Neuronal stem cell (in vitro differentiated cells): ENCODE data around the gene GRIK3.

ENCODE experiments used
- DNase-seq: peaks from one replicate; pipeline ENCODE4 v3.0.0-alpha.2; 2013; ENCODE audit warnings: low spot score
- H2AFZ ChIP-seq: one replicate; pipeline ENCODE4 v1.6.1; 2013; ENCODE audit warnings: mild to moderate bottlenecking, low read length, inconsistent platforms
- H2AK5ac ChIP-seq: 2 replicates; pipeline ENCODE4 v1.6.1; 2013; ENCODE audit warnings: low read depth, mild to moderate bottlenecking, inconsistent platforms, low read length, moderate library complexity, mixed read lengths
- H2BK120ac ChIP-seq: 2 replicates; pipeline ENCODE4 v1.6.1; 2013; ENCODE audit warnings: low read depth, mild to moderate bottlenecking, inconsistent platforms, low read length, moderate library complexity, mixed read lengths
- H2BK12ac ChIP-seq: one replicate; pipeline ENCODE4 v1.6.1; 2013; ENCODE audit warnings: low read length, inconsistent platforms
- H2BK15ac ChIP-seq: 2 replicates; pipeline ENCODE4 v1.6.1; 2013; ENCODE audit warnings: mild to moderate bottlenecking, low read length, inconsistent platforms, mixed read lengths
- H2BK5ac ChIP-seq: one replicate; pipeline ENCODE4 v1.6.1; 2013; ENCODE audit warnings: inconsistent platforms, mild to moderate bottlenecking, low read length, moderate library complexity
- H3K14ac ChIP-seq: one replicate; pipeline ENCODE4 v1.6.1; 2013; ENCODE audit warnings: low read length, inconsistent platforms
- H3K18ac ChIP-seq: 2 replicates; pipeline ENCODE4 v1.6.1; 2013; ENCODE audit warnings: low read length, inconsistent platforms
- H3K23ac ChIP-seq: 2 replicates; pipeline ENCODE4 v1.6.1; 2013; ENCODE audit warnings: low read depth, mild to moderate bottlenecking, mixed read lengths, low read length, inconsistent platforms; ENCODE audit not compliant: poor library complexity
- H3K27ac ChIP-seq: replicated peaks from 3 replicates; pipeline ENCODE4 v1.5.1; 2013; ENCODE audit warnings: low read length, inconsistent platforms
- H3K27me3 ChIP-seq, 3 experiments: 2 replicates each; pipeline ENCODE4 v1.6.1; 2013; ENCODE audit warnings: low read length in 3 of 3, mild to moderate bottlenecking in 2 of 3, inconsistent platforms in 1 of 3, low read depth in 1 of 3, mixed read lengths in 1 of 3, moderate library complexity in 1 of 3; ENCODE audit not compliant: control insufficient read depth in 3 of 3, insufficient read depth in 3 of 3
- H3K36me3 ChIP-seq, 2 donors: replicated peaks in 1 of 2; 2 replicates each; pipeline ENCODE4 v1.6.1; 2013; ENCODE audit warnings: low read length in 2 of 2; ENCODE audit not compliant: control insufficient read depth in 2 of 2, insufficient read depth in 2 of 2
- H3K4ac ChIP-seq: 2 replicates; pipeline ENCODE4 v1.6.1; 2013; ENCODE audit warnings: inconsistent platforms, mild to moderate bottlenecking, low read length, moderate library complexity
- H3K4me1 ChIP-seq, 2 donors: 1 replicate in 1 of 2; 2 replicates in 1 of 2; pipeline ENCODE4 v1.6.1; 2013; ENCODE audit warnings: low read length in 2 of 2, low read depth in 1 of 2; ENCODE audit not compliant: control insufficient read depth in 2 of 2, insufficient read depth in 1 of 2
- H3K4me2 ChIP-seq: one replicate; pipeline ENCODE4 v1.6.1; 2013; ENCODE audit warnings: mild to moderate bottlenecking, low read length, inconsistent platforms; ENCODE audit not compliant: insufficient read depth, poor library complexity, severe bottlenecking
- H3K4me3 ChIP-seq, 2 donors: 2 replicates each; pipeline ENCODE4 v1.5.1; 2013; ENCODE audit warnings: low read length in 2 of 2, mild to moderate bottlenecking in 2 of 2, inconsistent platforms in 1 of 2, moderate library complexity in 1 of 2
- H3K79me1 ChIP-seq: one replicate; pipeline ENCODE4 v1.6.1; 2013; ENCODE audit warnings: low read depth, mild to moderate bottlenecking, inconsistent platforms, low read length, moderate library complexity
- H3K9ac ChIP-seq: one replicate; pipeline ENCODE4 v1.6.1; 2013; ENCODE audit warnings: mild to moderate bottlenecking, low read depth, low read length, inconsistent platforms; ENCODE audit not compliant: poor library complexity
- H3K9me3 ChIP-seq, 2 donors: replicated peaks in 1 of 2; 2 replicates each; pipeline versions ENCODE3 to v1.6.1; 2013; ENCODE audit warnings: low read length in 2 of 2, mild to moderate bottlenecking in 2 of 2, inconsistent platforms in 1 of 2, low read depth in 1 of 2, mixed read lengths in 1 of 2, moderate library complexity in 1 of 2; ENCODE audit not compliant: control insufficient read depth in 2 of 2, insufficient read depth in 1 of 2
- H4K8ac ChIP-seq: one replicate; pipeline ENCODE4 v1.6.1; 2013; ENCODE audit warnings: low read depth, mild to moderate bottlenecking, inconsistent platforms, low read length, moderate library complexity
- H4K91ac ChIP-seq: one replicate; pipeline ENCODE4 v1.6.1; 2013; ENCODE audit warnings: low read length, low read depth, mild to moderate bottlenecking, inconsistent platforms; ENCODE audit not compliant: poor library complexity
- WGBS, 2 donors: extraction: QIAGEN DNeasy Blood & Tissue Kit; methylation state at CpG; one replicate each; pipeline ENCODE4 v1.1.7; 2013; ENCODE audit warnings: missing lambda C conversion rate in 2 of 2, mixed read lengths in 1 of 2; ENCODE audit not compliant: insufficient read length in 2 of 2, insufficient replicate concordance in 1 of 2; ENCODE audit errors: extremely low coverage in 2 of 2; 5-methylcytosine and 5-hydroxymethylcytosine counted together

Gene GRIK3

DNA sequence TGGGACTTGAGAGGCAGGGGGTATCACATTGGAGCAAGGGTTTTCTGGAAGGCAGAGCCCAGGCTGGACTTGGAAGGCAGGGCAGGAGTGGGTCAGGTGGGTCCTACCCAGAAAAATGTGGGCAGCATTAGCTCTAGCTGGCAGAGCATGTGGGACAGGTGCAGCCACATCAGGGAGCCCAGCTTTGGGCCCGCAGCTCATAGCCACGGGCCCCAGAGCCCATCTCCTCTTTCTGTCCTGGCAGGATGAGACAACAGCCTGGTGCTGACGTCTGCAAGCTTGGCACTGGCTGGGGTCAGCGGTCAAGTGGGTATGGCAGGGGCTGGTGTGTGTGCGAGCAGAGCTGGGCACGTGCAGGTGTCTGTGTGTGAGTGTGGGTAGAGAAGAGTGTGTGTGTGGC is 154.7 kb downstream of the GRIK3 start:
- H2BK15ac ChIP-seq: no peak overlapping the region

DNA sequence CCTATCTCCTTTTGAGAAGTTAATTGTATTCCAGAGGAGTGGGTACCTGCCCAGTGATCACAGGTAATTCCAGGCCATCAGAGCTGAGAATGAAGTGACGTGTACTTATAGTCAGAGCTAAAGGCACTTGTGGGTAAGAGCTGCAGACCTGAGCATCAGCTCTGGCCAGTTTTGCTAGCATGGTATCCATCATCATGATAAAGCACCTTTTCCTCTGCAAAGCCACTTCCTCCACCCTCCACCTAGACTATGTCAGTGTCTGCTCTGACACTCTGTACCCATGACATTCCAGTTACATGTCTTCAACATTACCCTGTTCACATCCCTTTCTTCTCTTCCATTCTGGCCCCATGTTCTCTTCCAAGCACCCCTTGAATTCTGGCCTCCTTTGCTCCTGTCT is 157.3 kb downstream of the GRIK3 start:
- Histone ChIP-seq H3K4me2 (no peak overlapping the region), H3K23ac (no peak overlapping the region), H3K9me3 (no peaks in the 10 kb centered on the region), H3K9ac (no peak overlapping the region), H3K14ac (no peak overlapping the region), H3K4ac (no peak overlapping the region), H2AK5ac (no peak overlapping the region), H2AFZ (no peak overlapping the region), H4K8ac (no peak overlapping the region), H3K27me3 (no peaks in the 10 kb centered on the region), H4K91ac (no peak overlapping the region), H3K4me3 (no peak overlapping the region), H3K27ac (no peak overlapping the region), H2BK12ac (no peak overlapping the region), H3K79me1 (no peaks in the 10 kb centered on the region), H2BK5ac (no peak overlapping the region), H3K36me3 (no peaks in the 10 kb centered on the region), H2BK15ac (no peak overlapping the region), H2BK120ac (no peak overlapping the region), H3K18ac (no peak overlapping the region), H3K4me1 (no peaks in the 10 kb centered on the region)
- no peak for DNase-seq
- WGBS, 2 donors: no CpG with 5 or more reads among the region's 1 CpG

More for the DNA sequence above, 154.7 kb downstream of the GRIK3 start:
- Histone ChIP-seq H3K4ac (no peak overlapping the region), H3K27ac (no peak overlapping the region), H3K9me3 (no peaks in the 10 kb centered on the region), H3K18ac (no peak overlapping the region), H3K4me3 (no peak overlapping the region), H4K91ac (no peak overlapping the region), H3K27me3 (no peaks in the 10 kb centered on the region), H4K8ac (no peak overlapping the region), H3K36me3 (no peaks in the 10 kb centered on the region), H2BK12ac (no peak overlapping the region), H2AK5ac (no peak overlapping the region), H3K79me1 (no peaks in the 10 kb centered on the region), H3K14ac (no peak overlapping the region), H3K4me2 (no peak overlapping the region), H2BK5ac (no peak overlapping the region), H3K23ac (no peak overlapping the region), H3K9ac (no peak overlapping the region), H3K4me1 (no peaks in the 10 kb centered on the region), H2AFZ (no peak overlapping the region), H2BK120ac (no peak overlapping the region)
- WGBS, 2 donors: no CpG with 5 or more reads among the region's 6 CpGs
- DNase-seq: no peak

DNA sequence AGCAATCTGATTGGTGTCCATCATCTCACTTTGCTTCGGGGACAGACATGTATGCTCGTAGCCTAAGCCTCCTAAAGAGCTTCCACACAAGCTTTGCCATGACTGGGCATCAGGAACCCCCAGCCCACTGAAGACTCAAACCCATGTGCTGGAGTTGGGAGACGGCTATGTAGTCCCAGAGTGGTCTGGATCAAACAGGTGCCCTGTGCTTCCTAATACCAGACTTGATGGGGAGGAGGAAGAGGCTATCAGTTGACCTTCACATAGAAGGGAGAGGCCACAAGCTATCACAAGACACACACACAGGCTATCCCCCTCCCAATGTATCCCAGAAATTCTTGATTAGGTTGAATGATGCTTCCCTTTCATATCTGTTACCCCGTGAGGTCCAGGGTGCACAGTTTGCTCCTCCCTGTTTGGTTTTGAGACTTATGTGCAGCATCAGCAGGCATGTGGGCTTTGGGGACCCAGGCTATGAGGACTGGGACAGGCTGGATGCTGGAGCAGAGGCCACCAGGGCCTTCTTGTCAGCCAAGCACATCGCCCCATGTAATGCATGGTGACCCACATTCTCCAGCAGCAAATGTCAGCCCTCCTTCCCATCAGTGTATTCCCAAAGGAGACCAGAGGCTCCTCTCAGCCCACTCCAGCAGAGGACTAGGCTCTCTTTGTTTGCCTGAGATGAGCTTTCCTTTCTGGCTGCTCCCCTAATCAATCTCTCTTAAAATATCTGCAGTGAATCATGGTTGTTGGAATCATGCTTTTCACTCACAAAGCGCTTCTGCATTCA is 159.8 kb downstream of the GRIK3 start:
- no peak overlapping the region for H3K18ac ChIP-seq
- H3K9me3 ChIP-seq: no peaks in the 10 kb centered on the region
- H3K79me1 ChIP-seq: no peaks in the 10 kb centered on the region
- no peak overlapping the region for H2AFZ ChIP-seq
- no peak overlapping the region for H3K23ac ChIP-seq
- no peak overlapping the region for H3K4me2 ChIP-seq
- no peak overlapping the region for H2BK5ac ChIP-seq
- no peak overlapping the region for H3K4ac ChIP-seq
- H3K4me1 ChIP-seq: peaks cover 0 to 4% of the 10 kb centered on the region in 2 donors
- H4K8ac ChIP-seq: no peak overlapping the region
- no peaks in the 10 kb centered on the region for H3K27me3 ChIP-seq
- no peak overlapping the region for H3K14ac ChIP-seq
- H2BK12ac ChIP-seq: no peak overlapping the region
- WGBS, 2 donors: no CpG with 5 or more reads among the region's 6 CpGs
- no peak for DNase-seq
- no peak overlapping the region for H2BK15ac ChIP-seq
- no peak overlapping the region for H3K4me3 ChIP-seq
- H3K27ac ChIP-seq: no peak overlapping the region
- H3K9ac ChIP-seq: no peak overlapping the region
- no peak overlapping the region for H2BK120ac ChIP-seq
- no peak overlapping the region for H2AK5ac ChIP-seq
- no peak overlapping the region for H4K91ac ChIP-seq
- H3K36me3 ChIP-seq: no peaks in the 10 kb centered on the region

DNA sequence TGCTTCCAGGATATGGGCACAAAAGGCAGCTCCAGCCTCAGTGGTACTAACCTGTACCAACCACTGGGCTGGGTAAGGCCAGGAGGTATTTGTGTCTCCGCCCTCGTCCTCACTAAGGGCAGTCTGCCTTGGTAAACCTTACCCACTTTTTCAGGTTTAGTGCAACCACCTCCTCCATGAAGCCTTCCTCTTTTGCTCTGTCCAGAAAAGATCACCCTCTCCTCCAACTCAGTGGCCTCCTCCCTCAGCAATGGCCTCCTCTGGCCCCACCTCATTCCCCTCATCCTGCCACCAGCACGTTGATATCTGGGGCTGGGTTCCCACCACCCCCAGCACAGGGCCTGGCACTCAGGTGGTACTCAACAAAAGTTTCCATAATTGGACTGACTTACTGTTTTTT is 161.5 kb downstream of the GRIK3 start:
- Histone ChIP-seq H3K4me3 (no peak overlapping the region), H2BK15ac (no peak overlapping the region), H3K4me2 (no peak overlapping the region), H2AFZ (no peak overlapping the region), H3K18ac (no peak overlapping the region), H2AK5ac (no peak overlapping the region), H4K91ac (no peak overlapping the region), H3K14ac (no peak overlapping the region), H3K4me1 (peaks cover 0 to 4% of the 10 kb centered on the region in 2 donors), H3K9ac (no peak overlapping the region), H3K9me3 (no peaks in the 10 kb centered on the region), H3K4ac (no peak overlapping the region), H2BK5ac (no peak overlapping the region), H3K27me3 (no peaks in the 10 kb centered on the region), H2BK12ac (no peak overlapping the region), H3K79me1 (no peaks in the 10 kb centered on the region), H2BK120ac (no peak overlapping the region), H3K27ac (no peak overlapping the region), H4K8ac (no peak overlapping the region), H3K23ac (peak overlapping the region; percentile 26), H3K36me3 (no peaks in the 10 kb centered on the region)
- no peak for DNase-seq
- no CpG with 5 or more reads among the region's 3 CpGs for WGBS, 2 donors
